Mucosa of rectum (tissue), 2 donors: ENCODE data around the gene PLD3.
A peak's percentile ranks its signal among the peaks of the same experiment; 100 is the strongest.
"Not testable (repeated sequence)": the region's sequence is repeated elsewhere in the genome, so short reads cannot be mapped to it uniquely, and the experiment has no call there.

ENCODE experiments used
- H3K27ac ChIP-seq, 2 donors: one replicate each; pipeline ENCODE4 v1.7.0; 2013; ENCODE audit warnings: inconsistent platforms in 2 of 2, low read depth in 2 of 2, low read length in 2 of 2
- H3K27me3 ChIP-seq, 2 donors: one replicate each; pipeline ENCODE4 v1.7.0; 2013; ENCODE audit warnings: low read length in 2 of 2; ENCODE audit not compliant: control insufficient read depth in 2 of 2, insufficient read depth in 2 of 2
- H3K36me3 ChIP-seq, 2 donors: one replicate each; pipeline ENCODE4 v1.7.0; 2013; ENCODE audit warnings: low read length in 2 of 2; ENCODE audit not compliant: control insufficient read depth in 2 of 2, insufficient read depth in 2 of 2
- H3K4me1 ChIP-seq, 2 donors: one replicate each; pipeline ENCODE4 v1.7.0; 2013; ENCODE audit warnings: low read length in 2 of 2, mild to moderate bottlenecking in 1 of 2; ENCODE audit not compliant: control insufficient read depth in 2 of 2, insufficient read depth in 2 of 2
- H3K4me3 ChIP-seq, 2 donors: one replicate each; pipeline ENCODE4 v1.7.0; 2013; ENCODE audit warnings: low read length in 2 of 2
- H3K9ac ChIP-seq, 2 donors: one replicate each; pipeline ENCODE4 v1.7.0; 2013; ENCODE audit warnings: low read length in 2 of 2, low read depth in 1 of 2, mild to moderate bottlenecking in 1 of 2
- H3K9me3 ChIP-seq, 2 donors: one replicate each; pipeline ENCODE4 v1.7.0; 2013; ENCODE audit warnings: low read length in 2 of 2; ENCODE audit not compliant: control insufficient read depth in 2 of 2
- donor health status: healthy.
- donor health status: Normal muscosa, but diverticular disease.

The PLD3 gene

DNA sequence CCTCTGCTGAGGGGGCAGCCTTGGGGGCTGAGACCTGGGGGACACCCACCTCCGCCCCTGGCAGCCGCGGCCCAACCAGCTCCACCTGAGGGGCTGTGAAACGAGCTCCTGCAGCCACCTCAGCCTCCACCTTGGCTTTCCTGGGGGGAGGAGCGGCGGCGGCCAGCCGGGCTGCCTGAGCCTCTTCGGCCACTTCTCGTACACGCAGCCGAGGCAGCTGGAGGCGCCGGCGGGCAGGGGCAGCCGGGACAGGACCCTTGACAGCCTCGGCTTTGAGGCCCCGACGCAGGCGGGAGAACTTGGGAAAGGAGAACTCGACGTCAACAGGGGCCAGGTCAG lies 49.0 kb downstream of the PLD3 start:
- Histone ChIP-seq H3K27ac (no peak overlapping the region), H3K9me3 (no peaks in the 10 kb centered on the region), H3K27me3 (no peaks in the 10 kb centered on the region), H3K4me3 (no peak overlapping the region), H3K36me3 (no peaks in the 10 kb centered on the region), H3K4me1 (peaks cover 0 to 4% of the 10 kb centered on the region in 2 donors), H3K9ac (no peak overlapping the region)

- H3K27me3 ChIP-seq = no peaks in the 10 kb centered on the region
- H3K9me3 ChIP-seq = no peaks in the 10 kb centered on the region
- H3K36me3 ChIP-seq = no peaks in the 10 kb centered on the region
- no peak overlapping the region for H3K4me3 ChIP-seq
- no peak overlapping the region for H3K27ac ChIP-seq
- H3K9ac ChIP-seq = no peak overlapping the region
- peaks cover 0 to 4% of the 10 kb centered on the region in 2 donors for H3K4me1 ChIP-seq
Measured at GRCh38 chr19:40398417-40399131, 50.1 kb downstream of the PLD3 start.

DNA sequence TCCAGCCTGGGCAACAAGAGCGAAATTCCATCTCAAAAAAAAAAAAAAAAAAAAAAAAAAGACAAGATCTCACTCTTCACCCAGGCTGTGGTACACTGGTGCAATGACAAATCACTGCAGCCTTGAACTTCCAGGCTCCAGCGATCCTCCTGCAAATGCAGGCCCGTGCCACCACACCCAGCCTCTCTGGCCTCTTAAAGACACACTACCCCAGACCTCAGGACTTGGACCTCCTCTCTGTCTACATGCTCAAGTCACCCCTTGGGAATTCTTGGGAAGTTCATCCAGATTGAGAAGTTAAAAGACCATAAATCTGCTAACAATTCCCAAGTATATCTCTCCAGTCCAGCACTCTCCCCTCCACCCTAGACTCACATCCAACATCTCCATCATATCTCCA lies 52.1 kb downstream of the PLD3 start:
- Histone ChIP-seq H3K9me3 (no peaks in the 10 kb centered on the region), H3K4me3 (no peak overlapping the region), H3K27ac (no peak overlapping the region), H3K4me1 (peaks cover 0 to 4% of the 10 kb centered on the region in 2 donors), H3K27me3 (no peaks in the 10 kb centered on the region), H3K9ac (no peak overlapping the region), H3K36me3 (no peaks in the 10 kb centered on the region)

DNA sequence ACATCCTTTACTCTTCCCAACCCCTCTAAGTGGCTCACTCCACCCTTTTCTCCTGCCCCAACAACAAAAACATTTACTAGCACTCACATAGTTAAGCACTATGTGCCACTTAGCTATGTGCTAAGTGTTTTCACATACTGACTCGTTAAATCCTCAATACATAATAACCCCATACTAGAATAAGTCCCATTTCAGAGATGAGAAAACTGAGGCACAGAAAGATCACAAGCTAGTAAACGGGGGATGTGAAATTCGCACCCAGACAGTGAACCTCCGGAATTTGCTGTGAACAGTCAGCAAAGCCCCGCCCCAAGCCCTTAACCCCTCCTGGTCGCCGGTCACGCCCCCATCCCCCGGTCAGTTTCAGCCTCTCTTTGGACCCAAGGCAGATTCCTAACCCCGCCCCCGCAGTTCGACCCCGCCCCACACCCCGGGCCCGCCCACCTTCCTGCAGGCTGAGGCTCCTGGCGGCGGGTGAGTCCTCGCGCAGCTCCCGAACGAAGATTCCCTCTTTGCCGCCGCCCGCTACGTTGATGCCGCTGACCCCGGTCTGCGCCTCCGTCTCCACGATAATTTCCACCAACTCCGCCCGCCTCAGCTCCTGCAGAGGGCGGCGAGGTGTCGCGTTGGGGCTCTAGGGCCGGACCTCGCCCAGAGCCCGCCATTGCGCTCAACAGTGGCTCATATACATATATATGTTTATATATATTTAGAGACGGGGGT lies 54.9 kb downstream of the PLD3 start:
- Histone ChIP-seq H3K4me3 (peak overlapping the region; percentile 62 to 71), H3K27me3 (no peaks in the 10 kb centered on the region), H3K36me3 (no peaks in the 10 kb centered on the region), H3K4me1 (peaks cover 0 to 4% of the 10 kb centered on the region in 2 donors), H3K9ac (peak overlapping the region; percentile 56 to 68), H3K9me3 (no peaks in the 10 kb centered on the region), H3K27ac (peak overlapping the region; percentile 59 to 78)

DNA sequence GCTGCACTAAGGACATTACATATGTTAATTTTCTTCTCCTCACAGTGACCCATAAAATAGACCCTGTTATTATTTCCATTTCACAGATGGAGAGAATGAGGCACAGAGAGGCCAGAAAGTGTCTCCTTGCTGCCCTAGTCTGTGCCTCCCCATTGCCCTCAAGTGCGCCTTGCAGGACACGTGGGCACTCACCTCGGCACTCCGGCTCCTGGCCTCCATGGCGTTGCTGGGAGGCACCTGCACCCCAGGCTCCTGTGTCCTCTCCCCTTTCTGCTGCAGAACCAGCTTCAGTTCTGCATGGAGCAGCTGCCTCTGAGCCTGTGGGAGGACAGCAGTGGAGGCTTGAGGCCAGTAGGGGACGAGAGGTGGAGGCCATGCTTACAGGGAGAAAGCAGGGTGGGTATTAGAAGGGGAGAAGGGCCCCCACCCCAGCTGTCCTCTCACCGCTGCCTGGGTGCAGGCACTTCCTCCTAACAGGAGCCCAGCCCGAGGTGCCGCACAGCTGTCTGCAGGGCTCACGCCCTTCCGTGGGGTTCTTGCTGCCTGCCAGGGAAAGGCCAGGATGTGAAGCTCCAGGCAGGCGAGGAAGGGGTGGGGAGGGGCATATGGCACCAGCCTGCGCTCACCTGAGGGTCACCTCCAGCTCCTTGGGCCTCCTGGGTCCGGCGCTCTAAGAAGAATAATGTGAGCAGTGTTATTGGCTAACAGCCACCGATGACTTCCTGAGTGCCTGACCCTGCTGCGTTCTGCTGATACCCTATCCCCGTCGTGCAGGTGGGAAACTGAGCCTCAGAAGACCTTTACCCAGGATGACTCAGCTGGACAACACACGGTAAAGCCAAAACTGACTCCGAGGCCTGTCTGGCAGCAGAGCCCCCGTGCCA lies 59.5 kb downstream of the PLD3 start:
- H3K9me3 ChIP-seq = no peaks in the 10 kb centered on the region
- no peak overlapping the region for H3K9ac ChIP-seq
- no peak overlapping the region for H3K4me3 ChIP-seq
- H3K27ac ChIP-seq = no peak overlapping the region
- peaks cover 0 to 4% of the 10 kb centered on the region in 2 donors for H3K4me1 ChIP-seq
- H3K27me3 ChIP-seq = no peaks in the 10 kb centered on the region
- H3K36me3 ChIP-seq = no peaks in the 10 kb centered on the region

DNA sequence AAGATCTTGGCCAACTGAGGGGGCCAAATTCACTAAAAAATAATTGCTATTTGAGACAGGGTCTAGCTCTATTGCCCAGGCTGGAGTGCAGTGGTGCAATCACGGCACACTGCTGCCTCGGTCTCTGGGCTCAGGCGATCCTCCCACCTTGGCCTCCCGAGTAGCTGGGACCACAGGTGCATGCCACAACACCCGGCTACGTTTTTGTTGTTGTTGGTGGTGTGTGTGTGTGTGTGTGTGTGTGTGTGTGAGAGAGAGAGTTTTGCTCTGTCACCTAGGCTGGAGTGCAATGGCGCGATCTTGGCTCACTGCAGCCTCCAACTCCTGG lies 60.1 kb downstream of the PLD3 start:
- H3K36me3 ChIP-seq, H3K27me3 ChIP-seq, H3K4me1 ChIP-seq, H3K4me3 ChIP-seq, H3K9ac ChIP-seq, H3K9me3 ChIP-seq, H3K27ac ChIP-seq: not testable (repeated sequence)

GRCh38 chr19:40410030-40410389 lies 61.5 kb downstream of the PLD3 start:
- H3K27ac ChIP-seq = no peak overlapping the region

DNA sequence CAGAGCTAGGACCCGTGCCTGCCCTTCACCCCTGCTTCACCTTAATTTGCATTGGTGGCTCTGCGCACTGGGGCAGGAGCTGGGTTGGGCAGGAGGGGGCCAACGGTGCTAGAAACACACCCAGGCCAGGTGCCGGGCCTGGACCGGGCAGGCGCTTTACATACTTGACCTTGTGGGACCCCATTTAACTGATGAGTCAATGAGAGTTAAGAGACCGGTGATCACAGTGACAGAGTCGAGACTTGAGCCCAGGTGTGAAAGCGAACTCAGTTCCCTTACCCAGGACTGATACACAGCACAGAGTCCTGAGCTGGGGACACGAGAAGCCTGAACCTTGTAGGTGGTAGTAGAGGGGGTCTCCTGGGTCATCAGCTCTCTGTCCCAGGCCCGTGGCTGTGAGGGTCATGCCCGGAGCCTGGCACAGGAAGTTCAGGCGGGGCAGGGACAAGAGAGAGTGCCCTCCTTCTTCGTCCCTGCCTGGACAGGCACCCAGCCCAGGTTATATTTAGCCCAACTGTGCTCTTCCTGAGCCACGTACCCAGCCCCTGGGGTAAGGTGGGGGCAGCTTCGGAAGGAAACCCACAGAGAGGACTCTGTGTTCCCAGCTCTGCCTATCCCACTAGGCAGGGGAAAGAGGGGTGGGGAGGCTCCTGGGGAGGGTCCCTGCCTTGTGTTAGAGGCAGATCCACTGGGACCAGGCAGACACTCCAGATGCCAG lies 62.8 kb downstream of the PLD3 start:
- Histone ChIP-seq H3K27me3 (no peaks in the 10 kb centered on the region), H3K9me3 (no peaks in the 10 kb centered on the region), H3K27ac (peak overlapping the region in 1 of 2 donors; percentile 1), H3K9ac (no peak overlapping the region), H3K4me3 (no peak overlapping the region), H3K36me3 (no peaks in the 10 kb centered on the region), H3K4me1 (no peaks in the 10 kb centered on the region)

More at GRCh38 chr19:40410030-40410389, 61.5 kb downstream of the PLD3 start:
- Histone ChIP-seq H3K27me3 (no peaks in the 10 kb centered on the region), H3K36me3 (no peaks in the 10 kb centered on the region), H3K9me3 (no peaks in the 10 kb centered on the region), H3K9ac (no peak overlapping the region), H3K4me1 (no peaks in the 10 kb centered on the region), H3K4me3 (no peak overlapping the region)

DNA sequence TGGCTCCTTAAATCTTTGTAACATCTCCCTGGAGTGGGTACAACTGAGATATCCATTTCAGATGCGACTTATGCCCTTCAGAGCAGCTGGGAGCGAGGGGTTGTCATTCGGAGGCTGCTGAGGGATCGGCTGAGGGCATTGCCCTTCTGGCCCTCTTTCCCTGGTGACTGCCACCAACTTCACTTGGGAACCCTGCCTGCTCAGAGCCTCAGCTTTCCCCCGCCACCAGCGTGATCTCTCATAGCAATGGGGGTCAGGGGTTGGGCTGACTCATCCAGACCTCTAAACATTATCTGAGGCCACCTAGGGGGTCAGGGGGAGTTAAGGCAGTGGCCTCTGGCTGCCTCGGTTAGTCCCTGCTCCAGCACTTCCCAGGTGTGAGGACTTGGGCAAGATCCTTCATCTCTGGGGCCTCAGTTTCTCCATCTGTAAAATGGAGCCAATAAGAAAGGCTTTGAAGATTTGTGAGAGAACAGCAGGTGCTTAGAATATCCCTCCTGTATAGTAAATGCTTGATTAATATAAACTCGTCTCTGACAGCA lies 63.5 kb downstream of the PLD3 start:
- no peaks in the 10 kb centered on the region for H3K27me3 ChIP-seq
- H3K27ac ChIP-seq = peak overlapping the region in 1 of 2 donors; percentile 1
- H3K9me3 ChIP-seq = no peaks in the 10 kb centered on the region
- no peak overlapping the region for H3K4me3 ChIP-seq
- H3K36me3 ChIP-seq = no peaks in the 10 kb centered on the region
- H3K4me1 ChIP-seq = peaks cover 0 to 3% of the 10 kb centered on the region in 2 donors
- no peak overlapping the region for H3K9ac ChIP-seq
